Activated T-helper 2 cell treated with anti-CD3 and anti-CD28 coated beads, Interferon-gamma antibody, Interleukin-2, Interleukin-4, amounts not matched to agents 10 μg/mL and 5 μg/mL and 100 μg/mL, durations not matched to agents 14 hours and 24 hours and 36 hours (primary cell): ENCODE results near the gene TAPBP. TPM values are rescaled to one million over a fixed set of nuclear protein-coding genes. Genes with fewer than 3 reads are reported as not detected.

Experiments
- DNase-seq: peaks from one replicate; pipeline ENCODE4 v3.0.0; 2021; ENCODE audit warnings: low spot score
- H3K27ac Mint-ChIP-seq: one replicate; pipeline ENCODE4 v1.8.0; 2021; ENCODE audit warnings: mixed read lengths
- H3K27me3 Mint-ChIP-seq: one replicate; pipeline ENCODE4 v1.8.0; 2021; ENCODE audit warnings: low read depth, mixed read lengths
- H3K36me3 Mint-ChIP-seq: one replicate; pipeline ENCODE4 v1.8.0; 2021; ENCODE audit warnings: low read depth, mixed read lengths
- H3K4me1 Mint-ChIP-seq: one replicate; pipeline ENCODE4 v1.8.0; 2021; ENCODE audit warnings: low read depth, mixed read lengths
- H3K4me3 Mint-ChIP-seq: one replicate; pipeline ENCODE4 v1.8.0; 2021; ENCODE audit warnings: low read depth, mild to moderate bottlenecking, moderate library complexity, mixed read lengths
- H3K9me3 Mint-ChIP-seq: one replicate; pipeline ENCODE4 v1.8.0; 2021; ENCODE audit warnings: mixed read lengths
- intact Hi-C: fragments of 100-400 bp; cut with micrococcal nuclease; formaldehyde crosslinking; loops from one replicate; pipeline ENCODE4 v1.15.1; 2023
- total RNA-seq: library from RNA; stranded (reverse); gene quantifications from 2 replicates; pipeline ENCODE4 v1.2.3, GENCODE V29; 2022

Gene TAPBP
- total RNA-seq, 1 donor from 2014 or later, result 274 TPM

GRCh38 chr6:33299237-33299944 lies 14.5 kb downstream of the TAPBP start:
- Mint-ChIP-seq H3K36me3 (peaks cover 59% of the 10 kb centered on the region), H3K9me3 (no peaks in the 10 kb centered on the region), H3K4me1 (peaks cover 24% of the 10 kb centered on the region), H3K4me3 (peak overlapping the region; percentile 93), H3K27me3 (no peaks in the 10 kb centered on the region), H3K27ac (peak overlapping the region; percentile 99)
- DNase-seq, result peak; percentile 92
- intact Hi-C loops, result loop anchor here (1.0 to 5.0 kb wide), 5 partner anchors 10 to 118 kb away; partner anchors contain the start of genes B3GALT4, CUTA, KIFC1 and PFDN6

- no peaks in the 10 kb centered on the region for H3K27me3 Mint-ChIP-seq
- intact Hi-C loops, result loop anchor here (1.0 to 5.0 kb wide), 5 partner anchors 10 to 118 kb away; partner anchors contain the start of genes B3GALT4, CUTA, KIFC1 and PFDN6
- H3K27ac Mint-ChIP-seq, result peak within 1 kb of the TSS; percentile 99
- peak; percentile 54 for DNase-seq
- peak within 1 kb of the TSS; percentile 93 for H3K4me3 Mint-ChIP-seq
- H3K4me1 Mint-ChIP-seq, result peaks cover 21% of the 10 kb centered on the region
- peaks cover 58% of the 10 kb centered on the region for H3K36me3 Mint-ChIP-seq
- H3K9me3 Mint-ChIP-seq, result no peaks in the 10 kb centered on the region
Observed at GRCh38 chr6:33298773-33299236, 15.1 kb downstream of the TAPBP start, which contains the start of gene RGL2. RGL2 (minus strand) TSS chr6:33298942; CDS start chr6:33298610, 332 bp downstream.

- peak overlapping the region; percentile 93 for H3K4me3 Mint-ChIP-seq
- H3K4me1 Mint-ChIP-seq, result peaks cover 18% of the 10 kb centered on the region
- intact Hi-C loops, result loop anchor here (2.0 to 5.0 kb wide), 3 partner anchors 21 to 119 kb away; partner anchors contain the start of genes B3GALT4, CUTA and KIFC1
- no peaks in the 10 kb centered on the region for H3K27me3 Mint-ChIP-seq
- H3K27ac Mint-ChIP-seq, result peak overlapping the region; percentile 99
- DNase-seq, result peak; percentile 74
- H3K36me3 Mint-ChIP-seq, result peaks cover 52% of the 10 kb centered on the region
- no peaks in the 10 kb centered on the region for H3K9me3 Mint-ChIP-seq
Observed at GRCh38 chr6:33297956-33298772, 15.7 kb downstream of the TAPBP start.

GRCh38 chr6:33297406-33297955 lies 16.4 kb downstream of the TAPBP start:
- peaks cover 51% of the 10 kb centered on the region for H3K36me3 Mint-ChIP-seq
- H3K4me1 Mint-ChIP-seq, result peaks cover 18% of the 10 kb centered on the region
- H3K27me3 Mint-ChIP-seq, result no peaks in the 10 kb centered on the region
- no peak overlapping the region for H3K27ac Mint-ChIP-seq
- no peak for DNase-seq
- intact Hi-C loops, result loop anchor here (5.0 kb wide), 2 partner anchors 95 to 120 kb away; partner anchors contain the start of genes CUTA and KIFC1
- H3K4me3 Mint-ChIP-seq, result peak overlapping the region; percentile 47
- no peaks in the 10 kb centered on the region for H3K9me3 Mint-ChIP-seq

GRCh38 chr6:33296797-33297405 lies 17.0 kb downstream of the TAPBP start:
- Mint-ChIP-seq H3K4me1 (peaks cover 18% of the 10 kb centered on the region), H3K9me3 (no peaks in the 10 kb centered on the region), H3K4me3 (peak overlapping the region; percentile 47), H3K36me3 (peaks cover 50% of the 10 kb centered on the region), H3K27ac (no peak overlapping the region), H3K27me3 (no peaks in the 10 kb centered on the region)
- no peak for DNase-seq
- intact Hi-C loops, result loop anchor here (5.0 kb wide), 2 partner anchors 95 to 120 kb away; partner anchors contain the start of genes CUTA and KIFC1

GRCh38 chr6:33295621-33296369 lies 18.1 kb downstream of the TAPBP start:
- H3K4me1 Mint-ChIP-seq, result peaks cover 19% of the 10 kb centered on the region
- H3K9me3 Mint-ChIP-seq, result no peaks in the 10 kb centered on the region
- H3K27ac Mint-ChIP-seq, result no peak overlapping the region
- peaks cover 47% of the 10 kb centered on the region for H3K36me3 Mint-ChIP-seq
- no peak for DNase-seq
- no peaks in the 10 kb centered on the region for H3K27me3 Mint-ChIP-seq
- no peak overlapping the region for H3K4me3 Mint-ChIP-seq
- intact Hi-C loops, result loop anchor here (5.0 kb wide), 2 partner anchors 97 to 122 kb away; partner anchors contain the start of genes CUTA and KIFC1

GRCh38 chr6:33294086-33294823 lies 19.6 kb downstream of the TAPBP start:
- no peaks in the 10 kb centered on the region for H3K9me3 Mint-ChIP-seq
- intact Hi-C loops, result no loop called here
- no peaks in the 10 kb centered on the region for H3K27me3 Mint-ChIP-seq
- DNase-seq, result no peak
- no peak overlapping the region for H3K4me3 Mint-ChIP-seq
- H3K4me1 Mint-ChIP-seq, result peaks cover 16% of the 10 kb centered on the region
- H3K27ac Mint-ChIP-seq, result no peak overlapping the region
- peaks cover 40% of the 10 kb centered on the region for H3K36me3 Mint-ChIP-seq

GRCh38 chr6:33292996-33293682 lies 20.7 kb downstream of the TAPBP start:
- no peak overlapping the region for H3K4me3 Mint-ChIP-seq
- H3K27me3 Mint-ChIP-seq, result no peaks in the 10 kb centered on the region
- intact Hi-C loops, result no loop called here
- no peak overlapping the region for H3K27ac Mint-ChIP-seq
- H3K4me1 Mint-ChIP-seq, result peaks cover 16% of the 10 kb centered on the region
- H3K9me3 Mint-ChIP-seq, result no peaks in the 10 kb centered on the region
- no peak for DNase-seq
- peaks cover 43% of the 10 kb centered on the region for H3K36me3 Mint-ChIP-seq

- H3K9me3 Mint-ChIP-seq, result no peaks in the 10 kb centered on the region
- no peak for DNase-seq
- H3K27ac Mint-ChIP-seq, result peak overlapping the region; percentile 2
- H3K4me1 Mint-ChIP-seq, result peaks cover 25% of the 10 kb centered on the region
- H3K36me3 Mint-ChIP-seq, result peaks cover 53% of the 10 kb centered on the region
- peak overlapping the region; percentile 98 for H3K4me3 Mint-ChIP-seq
- intact Hi-C loops, result no loop called here
- H3K27me3 Mint-ChIP-seq, result no peaks in the 10 kb centered on the region
Observed at GRCh38 chr6:33290459-33290858, 23.4 kb downstream of the TAPBP start.

- peak overlapping the region; percentile 88 for H3K27ac Mint-ChIP-seq
- intact Hi-C loops, result loop anchor here (1.0 kb wide), 3 partner anchors 9 to 19 kb away; partner anchors contain the start of genes B3GALT4 and VPS52
- peaks cover 52% of the 10 kb centered on the region for H3K36me3 Mint-ChIP-seq
Observed at GRCh38 chr6:33289784-33290315, 24.0 kb downstream of the TAPBP start.

More at GRCh38 chr6:33289784-33290315, 24.0 kb downstream of the TAPBP start:
- Mint-ChIP-seq H3K4me1 (peaks cover 25% of the 10 kb centered on the region), H3K27me3 (no peaks in the 10 kb centered on the region), H3K4me3 (peak overlapping the region; percentile 98), H3K9me3 (no peaks in the 10 kb centered on the region)
- DNase-seq, result no peak
